GM12878 (cell line): ENCODE results near the gene TPMT.

ENCODE experiments used
- CBX3 ChIP-seq: fragments of 200-600 bp; sonication (generic); IDR thresholded peaks from 2 replicates; pipeline ENCODE4 v1.6.1; 2016; ENCODE audit warnings: low read depth, borderline replicate concordance
- CEBPB ChIP-seq, 2 experiments: fragments of 150-350 bp in 1 of 2; IDR thresholded peaks; 2 replicates each; pipeline ENCODE4 v1.6.1; 2012 to 2014; ENCODE audit warnings: low read depth in 2 of 2, low read length in 2 of 2, borderline replicate concordance in 1 of 2, inconsistent platforms in 1 of 2
- GABPA ChIP-seq: IDR thresholded peaks from 2 replicates; pipeline ENCODE4 v1.6.1; 2014; ENCODE audit warnings: antibody characterized with exemption, low read depth, mild to moderate bottlenecking, inconsistent platforms
- NFYB ChIP-seq: IDR thresholded peaks from 2 replicates; pipeline ENCODE4 v1.6.1; 2011; ENCODE audit warnings: low read depth, mild to moderate bottlenecking, low read length, improper control_type of control experiment, moderate library complexity; ENCODE audit not compliant: insufficient read depth
- POLR2AphosphoS5 ChIP-seq: IDR thresholded peaks from 2 replicates; pipeline ENCODE4 v1.6.1; 2011; ENCODE audit warnings: mild to moderate bottlenecking, low read length, inconsistent platforms
- RELA ChIP-seq: fragments of 450-650 bp; IDR thresholded peaks from 2 replicates; pipeline ENCODE4 v1.8.0; 2014; ENCODE audit warnings: borderline replicate concordance; ENCODE audit not compliant: partially characterized antibody
- SPI1 ChIP-seq: IDR thresholded peaks from 2 replicates; pipeline ENCODE4 v1.6.1; 2011; ENCODE audit warnings: low read depth, mild to moderate bottlenecking, low read length, moderate library complexity, borderline replicate concordance; ENCODE audit not compliant: insufficient read depth
- ZNF592 ChIP-seq: fragments of 450-650 bp; IDR thresholded peaks from 2 replicates; pipeline ENCODE4 v1.6.1; 2017; ENCODE audit warnings: mild to moderate bottlenecking, moderate library complexity
- TF ChIP-seq, protein P1 (sequence below): IDR thresholded peaks from 2 replicates; pipeline ENCODE4 v1.6.1; 2011; ENCODE audit warnings: low read depth, mild to moderate bottlenecking, low read length, moderate library complexity, borderline replicate concordance; ENCODE audit errors: extremely low read depth
- TF ChIP-seq, protein P2 (sequence below): fragments of 450-650 bp; formaldehyde crosslinking; IDR thresholded peaks from 2 replicates; pipeline ENCODE4 v1.4.0; 2020; ENCODE audit warnings: mild to moderate bottlenecking, moderate library complexity
- TF ChIP-seq, protein P3 (sequence below), 3 experiments: IDR thresholded peaks in 2 of 3; conservative IDR thresholded peaks in 1 of 3; 2 replicates each; pipeline ENCODE4 v1.5.1; 2011; ENCODE audit warnings: low read depth in 3 of 3, low read length in 3 of 3, mild to moderate bottlenecking in 3 of 3, control low read depth in 2 of 3, moderate library complexity in 2 of 3, inconsistent platforms in 1 of 3, mixed read lengths in 1 of 3; ENCODE audit not compliant: control insufficient read depth in 2 of 3, insufficient read depth in 1 of 3; ENCODE audit errors: extremely low read depth in 1 of 3
- TF ChIP-seq, protein P4 (sequence below): IDR thresholded peaks from 2 replicates; pipeline ENCODE4 v1.6.1; 2012; ENCODE audit warnings: low read depth, low read length, improper control_type of control experiment
- TF ChIP-seq, protein P5 (sequence below): IDR thresholded peaks from 2 replicates; pipeline ENCODE4 v1.6.1; 2011; ENCODE audit warnings: borderline replicate concordance, low read depth, mild to moderate bottlenecking, moderate library complexity, low read length; ENCODE audit not compliant: insufficient read depth, poor library complexity, severe bottlenecking

DNA sequence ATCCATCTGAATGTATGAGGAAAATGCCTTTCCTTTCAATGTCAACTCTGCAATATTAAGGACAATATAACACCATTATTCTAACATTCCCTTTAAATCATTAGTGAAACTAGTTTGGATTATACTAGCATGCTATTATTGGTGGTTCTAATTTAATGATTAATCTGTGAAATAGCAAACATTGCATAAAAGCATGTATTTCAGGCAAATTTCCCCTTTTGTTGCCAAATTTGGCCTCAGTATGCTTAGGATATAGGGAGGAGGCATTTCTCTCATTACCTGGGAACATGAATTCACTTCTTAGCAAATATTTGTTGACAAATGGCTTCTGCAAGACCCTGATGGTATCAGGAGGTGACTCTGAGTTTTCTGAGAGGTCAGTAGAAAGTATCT is 1.6 kb downstream of the TPMT start:
- TF ChIP-seq, protein P1, sequence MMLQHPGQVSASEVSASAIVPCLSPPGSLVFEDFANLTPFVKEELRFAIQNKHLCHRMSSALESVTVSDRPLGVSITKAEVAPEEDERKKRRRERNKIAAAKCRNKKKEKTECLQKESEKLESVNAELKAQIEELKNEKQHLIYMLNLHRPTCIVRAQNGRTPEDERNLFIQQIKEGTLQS, result no peak
- TF ChIP-seq, protein P2, sequence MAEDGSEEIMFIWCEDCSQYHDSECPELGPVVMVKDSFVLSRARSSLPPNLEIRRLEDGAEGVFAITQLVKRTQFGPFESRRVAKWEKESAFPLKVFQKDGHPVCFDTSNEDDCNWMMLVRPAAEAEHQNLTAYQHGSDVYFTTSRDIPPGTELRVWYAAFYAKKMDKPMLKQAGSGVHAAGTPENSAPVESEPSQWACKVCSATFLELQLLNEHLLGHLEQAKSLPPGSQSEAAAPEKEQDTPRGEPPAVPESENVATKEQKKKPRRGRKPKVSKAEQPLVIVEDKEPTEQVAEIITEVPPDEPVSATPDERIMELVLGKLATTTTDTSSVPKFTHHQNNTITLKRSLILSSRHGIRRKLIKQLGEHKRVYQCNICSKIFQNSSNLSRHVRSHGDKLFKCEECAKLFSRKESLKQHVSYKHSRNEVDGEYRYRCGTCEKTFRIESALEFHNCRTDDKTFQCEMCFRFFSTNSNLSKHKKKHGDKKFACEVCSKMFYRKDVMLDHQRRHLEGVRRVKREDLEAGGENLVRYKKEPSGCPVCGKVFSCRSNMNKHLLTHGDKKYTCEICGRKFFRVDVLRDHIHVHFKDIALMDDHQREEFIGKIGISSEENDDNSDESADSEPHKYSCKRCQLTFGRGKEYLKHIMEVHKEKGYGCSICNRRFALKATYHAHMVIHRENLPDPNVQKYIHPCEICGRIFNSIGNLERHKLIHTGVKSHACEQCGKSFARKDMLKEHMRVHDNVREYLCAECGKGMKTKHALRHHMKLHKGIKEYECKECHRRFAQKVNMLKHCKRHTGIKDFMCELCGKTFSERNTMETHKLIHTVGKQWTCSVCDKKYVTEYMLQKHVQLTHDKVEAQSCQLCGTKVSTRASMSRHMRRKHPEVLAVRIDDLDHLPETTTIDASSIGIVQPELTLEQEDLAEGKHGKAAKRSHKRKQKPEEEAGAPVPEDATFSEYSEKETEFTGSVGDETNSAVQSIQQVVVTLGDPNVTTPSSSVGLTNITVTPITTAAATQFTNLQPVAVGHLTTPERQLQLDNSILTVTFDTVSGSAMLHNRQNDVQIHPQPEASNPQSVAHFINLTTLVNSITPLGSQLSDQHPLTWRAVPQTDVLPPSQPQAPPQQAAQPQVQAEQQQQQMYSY, result no peak
- TF ChIP-seq, protein P3, sequence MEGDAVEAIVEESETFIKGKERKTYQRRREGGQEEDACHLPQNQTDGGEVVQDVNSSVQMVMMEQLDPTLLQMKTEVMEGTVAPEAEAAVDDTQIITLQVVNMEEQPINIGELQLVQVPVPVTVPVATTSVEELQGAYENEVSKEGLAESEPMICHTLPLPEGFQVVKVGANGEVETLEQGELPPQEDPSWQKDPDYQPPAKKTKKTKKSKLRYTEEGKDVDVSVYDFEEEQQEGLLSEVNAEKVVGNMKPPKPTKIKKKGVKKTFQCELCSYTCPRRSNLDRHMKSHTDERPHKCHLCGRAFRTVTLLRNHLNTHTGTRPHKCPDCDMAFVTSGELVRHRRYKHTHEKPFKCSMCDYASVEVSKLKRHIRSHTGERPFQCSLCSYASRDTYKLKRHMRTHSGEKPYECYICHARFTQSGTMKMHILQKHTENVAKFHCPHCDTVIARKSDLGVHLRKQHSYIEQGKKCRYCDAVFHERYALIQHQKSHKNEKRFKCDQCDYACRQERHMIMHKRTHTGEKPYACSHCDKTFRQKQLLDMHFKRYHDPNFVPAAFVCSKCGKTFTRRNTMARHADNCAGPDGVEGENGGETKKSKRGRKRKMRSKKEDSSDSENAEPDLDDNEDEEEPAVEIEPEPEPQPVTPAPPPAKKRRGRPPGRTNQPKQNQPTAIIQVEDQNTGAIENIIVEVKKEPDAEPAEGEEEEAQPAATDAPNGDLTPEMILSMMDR (IDR thresholded peaks at IDR 0.05 in 2 of 3, conservative IDR thresholded peaks at IDR 0.05 in 1 of 3; ENCODE audit: control insufficient read depth in 2 of 3, extremely low read depth in 1 of 3, insufficient read depth in 1 of 3, low read depth in 3 of 3, low read length in 3 of 3), result no peak
- TF ChIP-seq POLR2AphosphoS5 (no peak), NFYB (no peak), ZNF592 (no peak), GABPA (no peak), RELA (no peak), SPI1 (no peak), CEBPB (IDR thresholded peaks at IDR 0.05; ENCODE audit: borderline replicate concordance in 1 of 2, low read depth in 2 of 2, low read length in 2 of 2) (no peak), CBX3 (no peak)
- TF ChIP-seq, protein P4, sequence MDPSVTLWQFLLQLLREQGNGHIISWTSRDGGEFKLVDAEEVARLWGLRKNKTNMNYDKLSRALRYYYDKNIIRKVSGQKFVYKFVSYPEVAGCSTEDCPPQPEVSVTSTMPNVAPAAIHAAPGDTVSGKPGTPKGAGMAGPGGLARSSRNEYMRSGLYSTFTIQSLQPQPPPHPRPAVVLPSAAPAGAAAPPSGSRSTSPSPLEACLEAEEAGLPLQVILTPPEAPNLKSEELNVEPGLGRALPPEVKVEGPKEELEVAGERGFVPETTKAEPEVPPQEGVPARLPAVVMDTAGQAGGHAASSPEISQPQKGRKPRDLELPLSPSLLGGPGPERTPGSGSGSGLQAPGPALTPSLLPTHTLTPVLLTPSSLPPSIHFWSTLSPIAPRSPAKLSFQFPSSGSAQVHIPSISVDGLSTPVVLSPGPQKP, result no peak
- TF ChIP-seq, protein P5, sequence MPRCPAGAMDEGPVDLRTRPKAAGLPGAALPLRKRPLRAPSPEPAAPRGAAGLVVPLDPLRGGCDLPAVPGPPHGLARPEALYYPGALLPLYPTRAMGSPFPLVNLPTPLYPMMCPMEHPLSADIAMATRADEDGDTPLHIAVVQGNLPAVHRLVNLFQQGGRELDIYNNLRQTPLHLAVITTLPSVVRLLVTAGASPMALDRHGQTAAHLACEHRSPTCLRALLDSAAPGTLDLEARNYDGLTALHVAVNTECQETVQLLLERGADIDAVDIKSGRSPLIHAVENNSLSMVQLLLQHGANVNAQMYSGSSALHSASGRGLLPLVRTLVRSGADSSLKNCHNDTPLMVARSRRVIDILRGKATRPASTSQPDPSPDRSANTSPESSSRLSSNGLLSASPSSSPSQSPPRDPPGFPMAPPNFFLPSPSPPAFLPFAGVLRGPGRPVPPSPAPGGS, result no peak
